ENCODE measurements around the gene KCNAB1.

GRCh38 chr3:156334841-156335545 lies 214.6 kb downstream of the KCNAB1 start:
- TF ChIP-seq CTCF (conservative IDR thresholded peaks at IDR 0.05; ENCODE audit: low read depth, low read length) = no peak
- no peak for TF ChIP-seq EZH2 (IDR thresholded peaks at IDR 0.05; ENCODE audit: borderline replicate concordance, low read depth, low read length, poor library complexity, severe bottlenecking)
